WTC11 (cell line): ENCODE results near the gene ANTXRL. TPM values are rescaled to one million over a fixed set of nuclear protein-coding genes. Genes with fewer than 3 reads are reported as not detected.
"Not testable (repeated sequence)": the region's sequence is repeated elsewhere in the genome, so short reads cannot be mapped to it uniquely, and the experiment has no call there.

ENCODE experiments used
- ATAC-seq: fragments of 200-7000 bp; cut with Tn5 transposase; 2 replicates; pipeline ENCODE4 v1.10.0; 2021; ENCODE audit warnings: mild to moderate bottlenecking, moderate library complexity
- CTCF ChIA-PET: fragments of 300-600 bp; sonication (Branson Sonifier 250); formaldehyde crosslinking; loops from one replicate; lab custom pipeline; 2021; ENCODE audit warnings: antibody characterized with exemption; lab: Charles Lee
- POLR2A ChIA-PET: fragments of 350-600 bp; sonication (Branson Sonifier 250); formaldehyde crosslinking; loops from one replicate; lab custom pipeline; 2021; ENCODE audit warnings: antibody characterized with exemption; lab: Charles Lee
- DNase-seq: peaks from one replicate; pipeline ENCODE4 v3.0.0; 2021; ENCODE audit warnings: low spot score
- H3K27ac Mint-ChIP-seq: 2 replicates; pipeline ENCODE4 v1.8.0; 2021; ENCODE audit warnings: mixed read lengths
- H3K27me3 Mint-ChIP-seq: 2 replicates; pipeline ENCODE4 v1.8.0; 2021; ENCODE audit warnings: low read depth, mild to moderate bottlenecking, moderate library complexity, mixed read lengths
- H3K36me3 Mint-ChIP-seq: 2 replicates; pipeline ENCODE4 v1.8.0; 2021; ENCODE audit warnings: mixed read lengths
- H3K4me1 Mint-ChIP-seq: 2 replicates; pipeline ENCODE4 v1.8.0; 2022; ENCODE audit warnings: mixed read lengths
- H3K4me3 Mint-ChIP-seq: 2 replicates; pipeline ENCODE4 v1.8.0; 2021; ENCODE audit warnings: mild to moderate bottlenecking, moderate library complexity, mixed read lengths
- H3K9me3 Mint-ChIP-seq: 2 replicates; pipeline ENCODE4 v1.8.0; 2021; ENCODE audit warnings: mixed read lengths
- ATF1 ChIP-seq: sonication (generic); formaldehyde crosslinking; IDR thresholded peaks from 2 replicates; pipeline ENCODE4 v1.8.1; 2023; ENCODE audit warnings: mild to moderate bottlenecking, moderate library complexity, missing genetic modification reagents
- CBFB ChIP-seq: sonication (generic); formaldehyde crosslinking; IDR thresholded peaks from 2 replicates; pipeline ENCODE4 v1.8.1; 2022; ENCODE audit warnings: mild to moderate bottlenecking, low read depth, missing genetic modification reagents
- FOXJ3 ChIP-seq: sonication (generic); formaldehyde crosslinking; IDR thresholded peaks from 2 replicates; pipeline ENCODE4 v1.9.0; 2021; ENCODE audit warnings: missing genetic modification reagents, mild to moderate bottlenecking, borderline replicate concordance
- KAT7 ChIP-seq: sonication (generic); formaldehyde crosslinking; IDR thresholded peaks from 2 replicates; pipeline ENCODE4 v1.8.1; 2023; ENCODE audit warnings: missing genetic modification reagents, mild to moderate bottlenecking, borderline replicate concordance
- MLX ChIP-seq: sonication (generic); formaldehyde crosslinking; IDR thresholded peaks from 2 replicates; pipeline ENCODE4 v1.8.1; 2023; ENCODE audit warnings: mild to moderate bottlenecking, missing genetic modification reagents, moderate library complexity
- NFYB ChIP-seq: sonication (generic); formaldehyde crosslinking; conservative IDR thresholded peaks from 2 replicates; pipeline ENCODE4 v1.8.0; 2022; ENCODE audit warnings: low read depth, missing genetic modification reagents
- NR3C1 ChIP-seq: sonication (generic); formaldehyde crosslinking; conservative IDR thresholded peaks from 2 replicates; pipeline ENCODE4 v1.8.1; 2023; ENCODE audit warnings: low read depth, mild to moderate bottlenecking, missing genetic modification reagents
- OVOL2 ChIP-seq: fragments of 250-450 bp; sonication (Bioruptor Pico); IDR thresholded peaks from 2 replicates; pipeline ENCODE4 v1.9.0; 2021; ENCODE audit warnings: mild to moderate bottlenecking, borderline replicate concordance
- PRRX2 ChIP-seq: fragments of 250-450 bp; sonication (Bioruptor Pico); IDR thresholded peaks from 2 replicates; pipeline ENCODE4 v1.8.0; 2021; ENCODE audit warnings: mild to moderate bottlenecking
- SOX15 ChIP-seq: fragments of 250-450 bp; sonication (Bioruptor Pico); IDR thresholded peaks from 2 replicates; pipeline ENCODE4 v1.9.0; 2021; ENCODE audit warnings: mild to moderate bottlenecking
- ZBTB21 ChIP-seq: sonication (generic); formaldehyde crosslinking; IDR thresholded peaks from 2 replicates; pipeline ENCODE4 v1.8.1; 2023; ENCODE audit warnings: mild to moderate bottlenecking, missing genetic modification reagents, borderline replicate concordance
- ZNF317 ChIP-seq: sonication (generic); formaldehyde crosslinking; IDR thresholded peaks from 2 replicates; pipeline ENCODE4 v1.8.1; 2023; ENCODE audit warnings: low read depth, mild to moderate bottlenecking, moderate library complexity, missing genetic modification reagents, borderline replicate concordance
- ZNF396 ChIP-seq: fragments of 250-450 bp; sonication (Bioruptor Pico); IDR thresholded peaks from 2 replicates; pipeline ENCODE4 v1.8.0; 2021; ENCODE audit warnings: mild to moderate bottlenecking, moderate library complexity, borderline replicate concordance
- ZNF416 ChIP-seq: fragments of 250-450 bp; sonication (Bioruptor Pico); IDR thresholded peaks from 2 replicates; pipeline ENCODE4 v1.9.0; 2021; ENCODE audit warnings: mild to moderate bottlenecking, inconsistent platforms
- ZNF423 ChIP-seq: fragments of 250-450 bp; sonication (Bioruptor Pico); IDR thresholded peaks from 2 replicates; pipeline ENCODE4 v2.1.2; 2022; ENCODE audit warnings: mild to moderate bottlenecking, moderate library complexity
- total RNA-seq: library from RNA; stranded (reverse); gene quantifications from 3 replicates; pipeline ENCODE4 v1.2.3, GENCODE V29; 2021
- TF ChIP-seq, protein P1 (sequence below): sonication (generic); formaldehyde crosslinking; IDR thresholded peaks from 2 replicates; pipeline ENCODE4 v1.8.1; 2022; ENCODE audit warnings: low read depth, mild to moderate bottlenecking, moderate library complexity, missing genetic modification reagents, borderline replicate concordance
- TF ChIP-seq, protein P2 (sequence below): fragments of 250-450 bp; sonication (Bioruptor Pico); IDR thresholded peaks from 2 replicates; pipeline ENCODE4 v2.1.2; 2022; ENCODE audit warnings: mild to moderate bottlenecking, moderate library complexity
- TF ChIP-seq, protein P3 (sequence below): sonication (generic); formaldehyde crosslinking; IDR thresholded peaks from 2 replicates; pipeline ENCODE4 v1.8.1; 2023; ENCODE audit warnings: mild to moderate bottlenecking, missing genetic modification reagents, borderline replicate concordance
- TF ChIP-seq, protein P4 (sequence below): fragments of 250-450 bp; sonication (Bioruptor Pico); IDR thresholded peaks from 2 replicates; pipeline ENCODE4 v1.9.0; 2021; ENCODE audit warnings: mild to moderate bottlenecking

ANTXRL gene
- total RNA-seq, 1 experiment from 2014 or later, result not detected

- POLR2A ChIA-PET, result not testable (repeated sequence)
Observed at GRCh38 chr10:46296086-46296485, 9.3 kb downstream of the ANTXRL start.

DNA sequence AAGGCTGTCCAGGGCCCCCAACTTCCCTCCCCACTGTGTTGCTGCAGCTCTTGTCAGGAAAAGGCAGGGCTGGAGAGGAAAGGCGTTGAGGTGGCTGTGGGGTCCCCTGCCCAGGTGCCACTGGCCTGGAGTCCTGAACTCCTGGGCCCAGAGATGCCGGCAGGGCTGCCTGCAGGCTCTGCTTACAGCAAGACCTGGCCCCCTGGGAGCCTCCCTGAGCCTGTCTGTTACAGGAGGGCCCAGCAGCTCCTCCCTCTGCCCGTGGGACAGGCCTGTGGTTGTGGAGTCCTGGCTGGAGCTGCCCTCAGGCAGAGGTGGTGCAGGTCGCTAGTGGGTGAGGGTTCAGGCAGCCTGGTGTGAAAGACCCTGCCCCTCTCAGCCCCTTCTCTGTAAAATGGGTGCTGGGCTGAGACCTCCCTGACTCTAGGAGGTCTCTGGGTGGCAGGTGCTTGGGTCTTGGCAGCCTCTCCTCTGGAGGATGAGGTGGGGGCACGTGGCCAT is 9.9 kb downstream of the ANTXRL start:
- H3K36me3 Mint-ChIP-seq, result no peaks in the 10 kb centered on the region
- no peaks in the 10 kb centered on the region for H3K9me3 Mint-ChIP-seq
- no peak overlapping the region for H3K4me3 Mint-ChIP-seq
- DNase-seq (no peak), ATAC-seq (no peak)
- ChIA-PET CTCF (no interaction called here), POLR2A (no interaction called here)
- H3K27ac Mint-ChIP-seq, result no peak overlapping the region
- peaks cover 18% of the 10 kb centered on the region for H3K4me1 Mint-ChIP-seq
- TF ChIP-seq PRRX2 (CRISPR knock-in tag), result no peak
- no peak for TF ChIP-seq NFYB
- H3K27me3 Mint-ChIP-seq, result peaks cover 3% of the 10 kb centered on the region; the same call in 1 of the 2 replicates

More at GRCh38 chr10:46296086-46296485, 9.3 kb downstream of the ANTXRL start:
- CTCF ChIA-PET, H3K27me3 Mint-ChIP-seq, DNase-seq, H3K27ac Mint-ChIP-seq, H3K4me3 Mint-ChIP-seq, H3K9me3 Mint-ChIP-seq, H3K36me3 Mint-ChIP-seq: not testable (repeated sequence)
- peak; percentile 38; the same call in 1 of the 2 replicates for ATAC-seq
- peaks cover 20% of the 10 kb centered on the region for H3K4me1 Mint-ChIP-seq

- H3K27ac Mint-ChIP-seq, result no peak overlapping the region; the same call in 1 of the 2 replicates
- DNase-seq, result no peak
- POLR2A ChIA-PET, result no interaction called here
- no peak for ATAC-seq
- no peak for TF ChIP-seq ZNF317 (CRISPR knock-in tag)
- no peak for TF ChIP-seq ZNF423 (CRISPR knock-in tag)
- TF ChIP-seq, protein P1, sequence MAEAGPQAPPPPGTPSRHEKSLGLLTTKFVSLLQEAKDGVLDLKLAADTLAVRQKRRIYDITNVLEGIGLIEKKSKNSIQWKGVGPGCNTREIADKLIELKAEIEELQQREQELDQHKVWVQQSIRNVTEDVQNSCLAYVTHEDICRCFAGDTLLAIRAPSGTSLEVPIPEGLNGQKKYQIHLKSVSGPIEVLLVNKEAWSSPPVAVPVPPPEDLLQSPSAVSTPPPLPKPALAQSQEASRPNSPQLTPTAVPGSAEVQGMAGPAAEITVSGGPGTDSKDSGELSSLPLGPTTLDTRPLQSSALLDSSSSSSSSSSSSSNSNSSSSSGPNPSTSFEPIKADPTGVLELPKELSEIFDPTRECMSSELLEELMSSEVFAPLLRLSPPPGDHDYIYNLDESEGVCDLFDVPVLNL (CRISPR knock-in tag), result no peak
- TF ChIP-seq, protein P2, sequence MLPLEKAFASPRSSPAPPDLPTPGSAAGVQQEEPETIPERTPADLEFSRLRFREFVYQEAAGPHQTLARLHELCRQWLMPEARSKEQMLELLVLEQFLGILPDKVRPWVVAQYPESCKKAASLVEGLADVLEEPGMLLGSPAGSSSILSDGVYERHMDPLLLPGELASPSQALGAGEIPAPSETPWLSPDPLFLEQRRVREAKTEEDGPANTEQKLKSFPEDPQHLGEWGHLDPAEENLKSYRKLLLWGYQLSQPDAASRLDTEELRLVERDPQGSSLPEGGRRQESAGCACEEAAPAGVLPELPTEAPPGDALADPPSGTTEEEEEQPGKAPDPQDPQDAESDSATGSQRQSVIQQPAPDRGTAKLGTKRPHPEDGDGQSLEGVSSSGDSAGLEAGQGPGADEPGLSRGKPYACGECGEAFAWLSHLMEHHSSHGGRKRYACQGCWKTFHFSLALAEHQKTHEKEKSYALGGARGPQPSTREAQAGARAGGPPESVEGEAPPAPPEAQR (CRISPR knock-in tag), result no peak
- TF ChIP-seq, protein P3, sequence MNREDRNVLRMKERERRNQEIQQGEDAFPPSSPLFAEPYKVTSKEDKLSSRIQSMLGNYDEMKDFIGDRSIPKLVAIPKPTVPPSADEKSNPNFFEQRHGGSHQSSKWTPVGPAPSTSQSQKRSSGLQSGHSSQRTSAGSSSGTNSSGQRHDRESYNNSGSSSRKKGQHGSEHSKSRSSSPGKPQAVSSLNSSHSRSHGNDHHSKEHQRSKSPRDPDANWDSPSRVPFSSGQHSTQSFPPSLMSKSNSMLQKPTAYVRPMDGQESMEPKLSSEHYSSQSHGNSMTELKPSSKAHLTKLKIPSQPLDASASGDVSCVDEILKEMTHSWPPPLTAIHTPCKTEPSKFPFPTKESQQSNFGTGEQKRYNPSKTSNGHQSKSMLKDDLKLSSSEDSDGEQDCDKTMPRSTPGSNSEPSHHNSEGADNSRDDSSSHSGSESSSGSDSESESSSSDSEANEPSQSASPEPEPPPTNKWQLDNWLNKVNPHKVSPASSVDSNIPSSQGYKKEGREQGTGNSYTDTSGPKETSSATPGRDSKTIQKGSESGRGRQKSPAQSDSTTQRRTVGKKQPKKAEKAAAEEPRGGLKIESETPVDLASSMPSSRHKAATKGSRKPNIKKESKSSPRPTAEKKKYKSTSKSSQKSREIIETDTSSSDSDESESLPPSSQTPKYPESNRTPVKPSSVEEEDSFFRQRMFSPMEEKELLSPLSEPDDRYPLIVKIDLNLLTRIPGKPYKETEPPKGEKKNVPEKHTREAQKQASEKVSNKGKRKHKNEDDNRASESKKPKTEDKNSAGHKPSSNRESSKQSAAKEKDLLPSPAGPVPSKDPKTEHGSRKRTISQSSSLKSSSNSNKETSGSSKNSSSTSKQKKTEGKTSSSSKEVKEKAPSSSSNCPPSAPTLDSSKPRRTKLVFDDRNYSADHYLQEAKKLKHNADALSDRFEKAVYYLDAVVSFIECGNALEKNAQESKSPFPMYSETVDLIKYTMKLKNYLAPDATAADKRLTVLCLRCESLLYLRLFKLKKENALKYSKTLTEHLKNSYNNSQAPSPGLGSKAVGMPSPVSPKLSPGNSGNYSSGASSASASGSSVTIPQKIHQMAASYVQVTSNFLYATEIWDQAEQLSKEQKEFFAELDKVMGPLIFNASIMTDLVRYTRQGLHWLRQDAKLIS (CRISPR knock-in tag), result no peak
- TF ChIP-seq CBFB (CRISPR knock-in tag), result no peak
- no peak for TF ChIP-seq ZNF396 (CRISPR knock-in tag)
- TF ChIP-seq FOXJ3 (CRISPR knock-in tag), result no peak
- TF ChIP-seq ZNF416 (CRISPR knock-in tag), result no peak
- TF ChIP-seq MLX, result no peak
- TF ChIP-seq ZBTB21 (CRISPR knock-in tag), result no peak
- no peak for TF ChIP-seq NR3C1
- no peak for TF ChIP-seq KAT7 (CRISPR knock-in tag)
- TF ChIP-seq, protein P4, sequence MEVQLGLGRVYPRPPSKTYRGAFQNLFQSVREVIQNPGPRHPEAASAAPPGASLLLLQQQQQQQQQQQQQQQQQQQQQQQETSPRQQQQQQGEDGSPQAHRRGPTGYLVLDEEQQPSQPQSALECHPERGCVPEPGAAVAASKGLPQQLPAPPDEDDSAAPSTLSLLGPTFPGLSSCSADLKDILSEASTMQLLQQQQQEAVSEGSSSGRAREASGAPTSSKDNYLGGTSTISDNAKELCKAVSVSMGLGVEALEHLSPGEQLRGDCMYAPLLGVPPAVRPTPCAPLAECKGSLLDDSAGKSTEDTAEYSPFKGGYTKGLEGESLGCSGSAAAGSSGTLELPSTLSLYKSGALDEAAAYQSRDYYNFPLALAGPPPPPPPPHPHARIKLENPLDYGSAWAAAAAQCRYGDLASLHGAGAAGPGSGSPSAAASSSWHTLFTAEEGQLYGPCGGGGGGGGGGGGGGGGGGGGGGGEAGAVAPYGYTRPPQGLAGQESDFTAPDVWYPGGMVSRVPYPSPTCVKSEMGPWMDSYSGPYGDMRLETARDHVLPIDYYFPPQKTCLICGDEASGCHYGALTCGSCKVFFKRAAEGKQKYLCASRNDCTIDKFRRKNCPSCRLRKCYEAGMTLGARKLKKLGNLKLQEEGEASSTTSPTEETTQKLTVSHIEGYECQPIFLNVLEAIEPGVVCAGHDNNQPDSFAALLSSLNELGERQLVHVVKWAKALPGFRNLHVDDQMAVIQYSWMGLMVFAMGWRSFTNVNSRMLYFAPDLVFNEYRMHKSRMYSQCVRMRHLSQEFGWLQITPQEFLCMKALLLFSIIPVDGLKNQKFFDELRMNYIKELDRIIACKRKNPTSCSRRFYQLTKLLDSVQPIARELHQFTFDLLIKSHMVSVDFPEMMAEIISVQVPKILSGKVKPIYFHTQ, result no peak
- no peak for TF ChIP-seq OVOL2 (CRISPR knock-in tag)
- TF ChIP-seq ATF1 (CRISPR knock-in tag), result no peak
- no peak for TF ChIP-seq SOX15
- H3K27me3 Mint-ChIP-seq, result peaks cover 3% of the 10 kb centered on the region; the same call in 1 of the 2 replicates
- H3K4me3 Mint-ChIP-seq, result no peak overlapping the region
- CTCF ChIA-PET, result interaction anchor here (0.9 kb wide), 1 partner anchor 248 kb away, joined by 3 read pairs; no protein-coding TSS in a partner anchor
- H3K4me1 Mint-ChIP-seq, result peaks cover 8% of the 10 kb centered on the region
- no peaks in the 10 kb centered on the region for H3K9me3 Mint-ChIP-seq
- no peaks in the 10 kb centered on the region for H3K36me3 Mint-ChIP-seq
Observed at GRCh38 chr10:46297406-46298204, 10.8 kb downstream of the ANTXRL start.
